ENCODE data around the gene RASSF8. TPM values are rescaled to one million over a fixed set of nuclear protein-coding genes. Genes with fewer than 3 reads are reported as not detected.

Gene RASSF8, protein sequence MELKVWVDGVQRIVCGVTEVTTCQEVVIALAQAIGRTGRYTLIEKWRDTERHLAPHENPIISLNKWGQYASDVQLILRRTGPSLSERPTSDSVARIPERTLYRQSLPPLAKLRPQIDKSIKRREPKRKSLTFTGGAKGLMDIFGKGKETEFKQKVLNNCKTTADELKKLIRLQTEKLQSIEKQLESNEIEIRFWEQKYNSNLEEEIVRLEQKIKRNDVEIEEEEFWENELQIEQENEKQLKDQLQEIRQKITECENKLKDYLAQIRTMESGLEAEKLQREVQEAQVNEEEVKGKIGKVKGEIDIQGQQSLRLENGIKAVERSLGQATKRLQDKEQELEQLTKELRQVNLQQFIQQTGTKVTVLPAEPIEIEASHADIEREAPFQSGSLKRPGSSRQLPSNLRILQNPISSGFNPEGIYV
- total RNA-seq (2022; extraction: Qiagen RNA extraction; ENCODE audit: low read depth): 5.6 to 10.5 TPM (median 9.0 TPM) in 5 replicates

DNA sequence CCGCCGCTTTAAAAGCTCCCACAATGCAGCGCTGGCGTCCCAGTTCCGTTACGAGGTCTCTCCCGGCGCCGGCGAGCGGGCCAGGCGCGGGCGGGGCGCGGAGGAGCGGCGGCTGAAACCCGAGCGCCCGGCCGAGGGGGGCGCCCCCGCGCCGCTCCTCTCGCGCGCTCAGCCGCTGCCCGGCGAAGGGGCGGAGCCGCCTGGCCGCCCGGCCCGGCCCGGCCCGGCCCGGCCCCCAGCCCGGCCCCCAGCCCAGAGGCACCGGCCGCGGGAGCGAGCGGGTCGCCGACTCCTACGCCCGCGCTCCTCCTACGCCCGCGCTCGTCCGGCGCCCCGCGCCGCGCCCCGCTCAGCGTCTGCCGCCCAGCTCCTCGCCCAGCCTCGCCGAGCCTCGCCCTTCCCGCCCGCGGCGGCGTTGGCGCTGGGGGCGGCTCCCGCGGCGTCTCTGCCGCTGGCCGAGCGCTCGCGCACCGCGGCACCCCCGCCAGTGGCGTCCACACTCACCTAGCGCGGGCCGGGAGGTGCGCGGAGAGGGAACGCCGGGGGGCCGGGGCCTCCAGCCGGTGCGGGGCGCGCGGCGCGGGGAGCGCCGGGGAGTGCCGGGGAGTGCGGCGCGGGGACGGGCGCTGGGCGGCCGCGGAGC, at the start of gene RASSF8:
Gene RASSF8 (plus strand): TSS at position 255 of the 643 bp plus-strand sequence. CDS start 96,662 bp downstream, outside the sequence.

GRCh38 chr12:26124446-26125399, 166.2 kb downstream of the RASSF8 start, which contains the start of gene BHLHE41:
TSS of gene BHLHE41 (minus strand) at chr12:26125037. CDS start at chr12:26124779, 258 bp downstream.

Other genes with a start within 250 kb of the RASSF8 start
- gene BHLHE41, start 166.4 kb downstream of the RASSF8 start, total RNA-seq (2022; extraction: Qiagen RNA extraction; ENCODE audit: low read depth): 0.42 to 0.86 TPM (median 0.71 TPM) in 5 replicates
- gene SSPN, start 236.9 kb downstream of the RASSF8 start, total RNA-seq (2022; extraction: Qiagen RNA extraction; ENCODE audit: low read depth): 0.25 to 1.1 TPM (median 0.77 TPM) in 5 replicates

All from A549 treated with GW870086 at 1 μM for 4 hours (cell line).